ENCODE results near the gene ALS2.
"Not testable (repeated sequence)": the region's sequence is repeated elsewhere in the genome, so short reads cannot be mapped to it uniquely, and the experiment has no call there.

The ALS2 gene

GRCh38 chr2:201806442-201807170 is 25.9 kb upstream of the ALS2 start, which contains the start of gene CDK15:
Gene CDK15, plus strand, starts transcription at chr2:201806537. Its CDS starts 128 bp downstream, at chr2:201806665.
- no peak within 1 kb of the TSS for H3K27ac ChIP-seq (ENCODE audit: insufficient read depth in 1 of 2, low read depth in 1 of 2, low read length in 2 of 2, poor library complexity in 1 of 2, severe bottlenecking in 2 of 2)
- H3K4me1 ChIP-seq (ENCODE audit: control extremely low read depth in 1 of 4, control insufficient read depth in 4 of 4, insufficient read depth in 4 of 4, low read length in 3 of 4), result no peaks in the 10 kb centered on the region
- no peaks in the 10 kb centered on the region for H3K36me3 ChIP-seq (ENCODE audit: control insufficient read depth in 4 of 4, insufficient read depth in 4 of 4, low read length in 3 of 4)
- whole genome bisulfite sequencing (ENCODE audit: insufficient coverage), result 100% methylated on average over 4 of the region's 10 CpGs
- DNase-seq, result no peak
- H3K9me3 ChIP-seq (ENCODE audit: control extremely low read depth in 1 of 5, control insufficient read depth in 4 of 5, insufficient read depth in 2 of 5, low read depth in 1 of 5, low read length in 4 of 5), result no peaks in the 10 kb centered on the region
- ChIA-PET POLR2A (no interaction called here), CTCF (interaction anchor here (0.9 to 1.5 kb wide), 2 partner anchors 11 to 15 kb away, joined by 3 read pairs; no protein-coding TSS in a partner anchor)
- H3K4me3 ChIP-seq (ENCODE audit: control insufficient read depth in 1 of 7, extremely low read depth in 1 of 7, insufficient read depth in 4 of 7, low read depth in 2 of 7, low read length in 6 of 7), result no peak within 1 kb of the TSS
- H3K27me3 ChIP-seq (replicated peaks in 2 of 5; ENCODE audit: control insufficient read depth in 4 of 5, insufficient read depth in 5 of 5, low read length in 4 of 5), result no peaks in the 10 kb centered on the region

GRCh38 chr2:201798914-201799285 is 18.2 kb upstream of the ALS2 start:
- POLR2A ChIA-PET; H3K27ac ChIP-seq (ENCODE audit: insufficient read depth in 1 of 2, low read depth in 1 of 2, low read length in 2 of 2, poor library complexity in 1 of 2, severe bottlenecking in 2 of 2); H3K9me3 ChIP-seq (ENCODE audit: control extremely low read depth in 1 of 5, control insufficient read depth in 4 of 5, insufficient read depth in 2 of 5, low read depth in 1 of 5, low read length in 4 of 5); H3K4me3 ChIP-seq (ENCODE audit: control insufficient read depth in 1 of 7, extremely low read depth in 1 of 7, insufficient read depth in 4 of 7, low read depth in 2 of 7, low read length in 6 of 7); H3K36me3 ChIP-seq (ENCODE audit: control insufficient read depth in 4 of 4, insufficient read depth in 4 of 4, low read length in 3 of 4); H3K27me3 ChIP-seq (replicated peaks in 2 of 5; ENCODE audit: control insufficient read depth in 4 of 5, insufficient read depth in 5 of 5, low read length in 4 of 5): not testable (repeated sequence)
- DNase-seq, result peak in 2 of 3 donors; percentile 38 to 43
- H3K4me1 ChIP-seq (ENCODE audit: control extremely low read depth in 1 of 4, control insufficient read depth in 4 of 4, insufficient read depth in 4 of 4, low read length in 3 of 4), result peaks cover 3 to 11% (median 5%) of the 10 kb centered on the region in 4 experiments
- 100% methylated on average over 1 of the region's 2 CpGs for WGBS (ENCODE audit: insufficient coverage)
- CTCF ChIA-PET, result interaction anchor here (1.6 kb wide), 1 partner anchor 49 kb away, joined by 3 read pairs; no protein-coding TSS in a partner anchor

DNA sequence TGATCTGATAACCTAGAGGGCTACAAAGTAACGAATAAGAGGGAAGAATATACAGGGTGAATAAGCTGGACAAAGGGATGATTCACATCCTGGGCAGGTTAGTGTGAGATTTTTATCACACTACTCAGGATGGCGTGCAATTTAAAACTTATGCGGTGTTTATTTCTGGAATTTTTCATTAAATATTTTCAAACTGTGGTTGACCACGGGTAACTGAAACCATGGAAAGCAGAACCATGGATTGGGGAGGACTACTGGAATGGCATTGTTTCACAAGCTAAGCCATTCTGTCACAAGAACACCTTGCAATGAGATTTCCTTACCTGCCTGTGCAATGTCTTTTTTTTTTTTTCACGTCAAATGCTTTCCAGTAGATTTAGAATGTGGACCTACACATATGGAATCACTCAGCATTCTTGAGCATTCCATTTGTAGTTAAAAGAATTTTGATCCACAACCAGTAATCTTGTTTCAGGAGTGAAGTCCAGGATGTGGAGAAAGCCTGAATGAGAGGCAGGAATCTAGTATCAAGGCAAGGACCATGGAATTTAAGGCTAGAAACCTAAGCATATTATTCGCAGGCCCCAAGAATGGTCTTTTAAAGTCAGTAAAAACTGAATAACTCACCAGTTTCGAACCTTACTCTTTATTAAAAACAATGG is 17.6 kb upstream of the ALS2 start:
- ChIA-PET POLR2A (no interaction called here), CTCF (interaction anchor here (0.7 to 2.3 kb wide), 3 partner anchors 49 to 380 kb away, joined by 3 to 15 read pairs (median 3); no protein-coding TSS in a partner anchor)
- DNase-seq, result no peak
- peaks cover 3 to 11% (median 5%) of the 10 kb centered on the region in 4 experiments for H3K4me1 ChIP-seq (ENCODE audit: control extremely low read depth in 1 of 4, control insufficient read depth in 4 of 4, insufficient read depth in 4 of 4, low read length in 3 of 4)
- H3K4me3 ChIP-seq (ENCODE audit: control insufficient read depth in 1 of 7, extremely low read depth in 1 of 7, insufficient read depth in 4 of 7, low read depth in 2 of 7, low read length in 6 of 7), result no peak overlapping the region
- H3K9me3 ChIP-seq (ENCODE audit: control extremely low read depth in 1 of 5, control insufficient read depth in 4 of 5, insufficient read depth in 2 of 5, low read depth in 1 of 5, low read length in 4 of 5), result no peaks in the 10 kb centered on the region
- no peak overlapping the region for H3K27ac ChIP-seq (ENCODE audit: insufficient read depth in 1 of 2, low read depth in 1 of 2, low read length in 2 of 2, poor library complexity in 1 of 2, severe bottlenecking in 2 of 2)
- H3K36me3 ChIP-seq (ENCODE audit: control insufficient read depth in 4 of 4, insufficient read depth in 4 of 4, low read length in 3 of 4), result no peaks in the 10 kb centered on the region
- no peaks in the 10 kb centered on the region for H3K27me3 ChIP-seq (replicated peaks in 2 of 5; ENCODE audit: control insufficient read depth in 4 of 5, insufficient read depth in 5 of 5, low read length in 4 of 5)
- WGBS (ENCODE audit: insufficient coverage), result 63% methylated on average over 4 of the region's 7 CpGs

DNA sequence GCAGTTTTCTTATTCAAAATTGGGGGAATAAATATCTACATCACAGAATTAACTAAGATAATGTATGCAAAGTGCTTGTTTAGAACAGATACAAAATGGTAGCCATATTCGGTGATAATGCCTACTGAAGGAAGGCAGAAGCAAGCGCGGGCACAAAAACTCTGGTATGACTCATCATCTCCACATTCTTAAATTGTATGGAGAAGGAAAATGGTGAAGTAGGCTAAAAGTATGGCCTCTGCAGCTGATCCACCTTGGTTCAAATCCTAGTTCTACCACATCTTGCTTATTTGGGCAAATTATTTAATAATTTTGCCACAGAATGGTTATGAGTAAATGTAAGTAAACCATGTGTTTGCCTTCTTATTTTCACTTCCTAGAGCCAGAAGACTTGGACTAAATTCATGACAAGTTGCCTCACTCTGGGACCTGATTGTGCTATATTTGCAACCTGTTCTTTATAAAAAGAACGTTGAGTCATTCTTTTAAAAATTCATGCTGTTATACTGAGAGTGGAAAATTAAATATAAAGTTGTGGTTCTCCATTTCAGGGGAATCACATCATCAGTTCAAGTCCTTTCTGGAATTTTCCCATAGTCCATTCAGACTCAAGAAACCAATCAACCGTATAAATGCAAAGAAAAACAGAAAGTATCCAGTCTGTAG is 16.6 kb upstream of the ALS2 start:
- POLR2A ChIA-PET, result no interaction called here
- WGBS (ENCODE audit: insufficient coverage), result 100% methylated on average over 1 of the region's 5 CpGs
- no peaks in the 10 kb centered on the region for H3K27me3 ChIP-seq (replicated peaks in 2 of 5; ENCODE audit: control insufficient read depth in 4 of 5, insufficient read depth in 5 of 5, low read length in 4 of 5)

GRCh38 chr2:201796478-201796865 is 15.7 kb upstream of the ALS2 start:
- Histone ChIP-seq H3K4me1 (ENCODE audit: control extremely low read depth in 1 of 4, control insufficient read depth in 4 of 4, insufficient read depth in 4 of 4, low read length in 3 of 4) (peaks cover 3 to 11% (median 5%) of the 10 kb centered on the region in 4 experiments), H3K4me3 (ENCODE audit: control insufficient read depth in 1 of 7, extremely low read depth in 1 of 7, insufficient read depth in 4 of 7, low read depth in 2 of 7, low read length in 6 of 7) (no peak overlapping the region), H3K27me3 (replicated peaks in 2 of 5; ENCODE audit: control insufficient read depth in 4 of 5, insufficient read depth in 5 of 5, low read length in 4 of 5) (no peaks in the 10 kb centered on the region), H3K9me3 (ENCODE audit: control extremely low read depth in 1 of 5, control insufficient read depth in 4 of 5, insufficient read depth in 2 of 5, low read depth in 1 of 5, low read length in 4 of 5) (no peaks in the 10 kb centered on the region), H3K36me3 (ENCODE audit: control insufficient read depth in 4 of 4, insufficient read depth in 4 of 4, low read length in 3 of 4) (no peaks in the 10 kb centered on the region), H3K27ac (ENCODE audit: insufficient read depth in 1 of 2, low read depth in 1 of 2, low read length in 2 of 2, poor library complexity in 1 of 2, severe bottlenecking in 2 of 2) (no peak overlapping the region)
- CTCF ChIA-PET, result interaction anchor here (0.6 to 2.5 kb wide), 6 partner anchors 8 to 382 kb away, joined by 3 to 15 read pairs (median 4); no protein-coding TSS in a partner anchor
- POLR2A ChIA-PET, result no interaction called here
- DNase-seq, result no peak

More for the DNA sequence above, 16.6 kb upstream of the ALS2 start:
- Histone ChIP-seq H3K27ac (ENCODE audit: insufficient read depth in 1 of 2, low read depth in 1 of 2, low read length in 2 of 2, poor library complexity in 1 of 2, severe bottlenecking in 2 of 2) (no peak overlapping the region), H3K4me1 (ENCODE audit: control extremely low read depth in 1 of 4, control insufficient read depth in 4 of 4, insufficient read depth in 4 of 4, low read length in 3 of 4) (peaks cover 3 to 11% (median 5%) of the 10 kb centered on the region in 4 experiments), H3K4me3 (ENCODE audit: control insufficient read depth in 1 of 7, extremely low read depth in 1 of 7, insufficient read depth in 4 of 7, low read depth in 2 of 7, low read length in 6 of 7) (no peak overlapping the region), H3K9me3 (ENCODE audit: control extremely low read depth in 1 of 5, control insufficient read depth in 4 of 5, insufficient read depth in 2 of 5, low read depth in 1 of 5, low read length in 4 of 5) (no peaks in the 10 kb centered on the region), H3K36me3 (ENCODE audit: control insufficient read depth in 4 of 4, insufficient read depth in 4 of 4, low read length in 3 of 4) (no peaks in the 10 kb centered on the region)
- CTCF ChIA-PET, result interaction anchor here (0.6 to 2.3 kb wide), 6 partner anchors 10 to 381 kb away, joined by 3 to 15 read pairs (median 3); no protein-coding TSS in a partner anchor
- no peak for DNase-seq

DNA sequence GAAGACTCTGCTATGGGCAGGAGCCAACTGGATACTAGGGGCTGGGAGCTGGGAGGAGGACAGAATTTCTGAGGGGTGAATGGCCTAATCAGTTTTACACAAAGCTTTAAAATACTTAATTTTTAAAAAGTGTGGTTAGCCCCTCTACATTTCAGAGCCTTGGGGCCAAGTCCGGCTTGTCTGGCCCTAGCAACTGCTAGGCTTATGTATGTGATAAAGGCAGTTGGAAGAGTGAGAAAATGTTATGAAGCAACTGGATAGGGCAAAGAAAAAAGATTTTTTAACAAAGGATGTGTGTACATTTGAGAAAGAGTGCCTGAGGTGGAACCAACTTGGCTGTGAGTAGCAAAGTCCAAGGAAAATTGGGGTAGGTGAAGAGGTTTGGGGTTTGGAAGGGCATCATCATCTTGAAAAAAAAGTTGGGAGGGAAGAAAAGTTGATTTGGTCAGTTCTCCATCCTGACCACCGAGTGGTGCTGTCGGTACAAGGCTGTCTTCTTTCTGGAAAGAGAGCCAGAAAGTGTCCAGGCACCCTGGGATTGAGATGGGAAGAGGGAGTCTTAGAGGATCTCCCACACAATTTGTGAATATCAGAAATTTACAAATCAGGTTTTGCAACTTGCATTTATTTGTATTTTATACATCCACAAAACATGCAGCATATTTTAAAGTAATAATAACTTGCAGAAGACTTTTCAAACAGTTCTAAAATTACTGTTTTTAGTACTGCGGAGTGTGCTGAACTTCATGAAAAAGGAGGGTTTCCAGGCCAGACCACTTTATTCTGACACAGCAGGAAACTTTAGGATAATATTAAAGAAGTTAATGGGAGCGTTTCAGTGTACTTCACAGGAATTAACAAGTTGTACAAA is 15.1 kb upstream of the ALS2 start:
- Histone ChIP-seq H3K4me3 (ENCODE audit: control insufficient read depth in 1 of 7, extremely low read depth in 1 of 7, insufficient read depth in 4 of 7, low read depth in 2 of 7, low read length in 6 of 7) (no peak overlapping the region), H3K4me1 (ENCODE audit: control extremely low read depth in 1 of 4, control insufficient read depth in 4 of 4, insufficient read depth in 4 of 4, low read length in 3 of 4) (peaks cover 3 to 11% (median 7%) of the 10 kb centered on the region in 4 experiments), H3K27ac (ENCODE audit: insufficient read depth in 1 of 2, low read depth in 1 of 2, low read length in 2 of 2, poor library complexity in 1 of 2, severe bottlenecking in 2 of 2) (no peak overlapping the region), H3K27me3 (replicated peaks in 2 of 5; ENCODE audit: control insufficient read depth in 4 of 5, insufficient read depth in 5 of 5, low read length in 4 of 5) (no peaks in the 10 kb centered on the region), H3K36me3 (ENCODE audit: control insufficient read depth in 4 of 4, insufficient read depth in 4 of 4, low read length in 3 of 4) (no peaks in the 10 kb centered on the region), H3K9me3 (ENCODE audit: control extremely low read depth in 1 of 5, control insufficient read depth in 4 of 5, insufficient read depth in 2 of 5, low read depth in 1 of 5, low read length in 4 of 5) (no peaks in the 10 kb centered on the region)
- peak; percentile 26 to 47 (median 43) for DNase-seq
- WGBS (ENCODE audit: insufficient coverage), result 6% methylated on average over 3 of the region's 5 CpGs
- ChIA-PET CTCF (interaction anchor here (0.6 to 2.6 kb wide), 7 partner anchors 8 to 383 kb away, joined by 3 to 13 read pairs (median 5); partner anchors contain the start of gene CDK15), POLR2A (no interaction called here)

All from common myeloid progenitor, CD34-positive (primary cell).